Loucy (cell line): ENCODE measurements around the gene TMEM9.

Source experiments
- EZH2phosphoT487 ChIP-seq: fragments of 200-600 bp; IDR thresholded peaks from 2 replicates; pipeline ENCODE4 v1.6.1; 2018; ENCODE audit warnings: antibody characterized with exemption, mild to moderate bottlenecking, moderate library complexity, borderline replicate concordance
- TF ChIP-seq, protein P1 (sequence below): fragments of 200-600 bp; sonication (generic); conservative IDR thresholded peaks from 2 replicates; pipeline ENCODE4 v1.5.1; 2014; ENCODE audit warnings: mild to moderate bottlenecking, antibody characterized with exemption, low read length

DNA sequence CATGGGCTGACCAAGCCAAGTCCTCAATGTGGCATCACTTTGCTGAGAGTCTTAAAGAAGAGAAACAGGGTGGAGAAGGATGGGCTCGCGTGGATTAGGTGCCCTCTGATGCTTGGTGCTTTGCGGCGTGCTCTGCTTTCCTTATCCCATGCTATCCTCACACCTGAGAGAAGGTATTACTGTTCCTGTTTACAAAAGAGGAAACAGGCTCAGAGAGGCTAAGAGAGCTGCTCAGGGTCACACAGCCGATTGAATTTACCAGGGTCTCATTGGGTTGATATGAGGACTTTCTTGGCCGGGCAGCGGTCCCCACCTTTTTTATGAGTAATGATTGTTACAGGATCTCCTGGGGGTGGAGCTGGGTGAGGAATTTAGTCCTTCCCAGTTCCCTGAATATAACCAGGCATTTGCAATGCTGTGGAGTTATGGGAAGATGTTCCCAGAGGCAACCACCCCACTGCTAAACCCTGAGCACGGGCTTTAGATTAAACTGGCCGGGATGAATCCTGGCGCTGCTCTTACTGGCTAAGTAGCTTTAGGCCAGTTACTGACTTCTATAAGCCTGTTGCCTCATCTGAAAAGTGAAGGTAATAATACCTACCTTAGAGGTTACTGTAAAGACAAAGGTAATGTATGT lies 31.8 kb downstream of the TMEM9 start:
- TF ChIP-seq, protein P1, sequence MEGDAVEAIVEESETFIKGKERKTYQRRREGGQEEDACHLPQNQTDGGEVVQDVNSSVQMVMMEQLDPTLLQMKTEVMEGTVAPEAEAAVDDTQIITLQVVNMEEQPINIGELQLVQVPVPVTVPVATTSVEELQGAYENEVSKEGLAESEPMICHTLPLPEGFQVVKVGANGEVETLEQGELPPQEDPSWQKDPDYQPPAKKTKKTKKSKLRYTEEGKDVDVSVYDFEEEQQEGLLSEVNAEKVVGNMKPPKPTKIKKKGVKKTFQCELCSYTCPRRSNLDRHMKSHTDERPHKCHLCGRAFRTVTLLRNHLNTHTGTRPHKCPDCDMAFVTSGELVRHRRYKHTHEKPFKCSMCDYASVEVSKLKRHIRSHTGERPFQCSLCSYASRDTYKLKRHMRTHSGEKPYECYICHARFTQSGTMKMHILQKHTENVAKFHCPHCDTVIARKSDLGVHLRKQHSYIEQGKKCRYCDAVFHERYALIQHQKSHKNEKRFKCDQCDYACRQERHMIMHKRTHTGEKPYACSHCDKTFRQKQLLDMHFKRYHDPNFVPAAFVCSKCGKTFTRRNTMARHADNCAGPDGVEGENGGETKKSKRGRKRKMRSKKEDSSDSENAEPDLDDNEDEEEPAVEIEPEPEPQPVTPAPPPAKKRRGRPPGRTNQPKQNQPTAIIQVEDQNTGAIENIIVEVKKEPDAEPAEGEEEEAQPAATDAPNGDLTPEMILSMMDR: no peak
- no peak for TF ChIP-seq EZH2phosphoT487
